Activated effector memory CD4-positive, alpha-beta T cell treated with anti-CD3 and anti-CD28 coated beads, Interleukin-2, amount 50 U/mL, for 16 hours (primary cell): Measurements from ENCODE around the gene AMPD3.

Source experiments
- DNase-seq: peaks from one replicate; pipeline ENCODE4 v3.0.0-alpha.2; 2020

The AMPD3 gene

GRCh38 chr11:10505278-10506007, 50.4 kb downstream of the AMPD3 start:
- no peak for DNase-seq

GRCh38 chr11:10506008-10506370, 50.9 kb downstream of the AMPD3 start:
- no peak for DNase-seq

GRCh38 chr11:10511181-10511621, 56.1 kb downstream of the AMPD3 start:
- DNase-seq = no peak

- DNase-seq = no peak
Measured at GRCh38 chr11:10514202-10514601, 59.1 kb downstream of the AMPD3 start.

- no peak for DNase-seq
Measured at GRCh38 chr11:10514709-10515108, 59.6 kb downstream of the AMPD3 start.

- no peak for DNase-seq
Measured at GRCh38 chr11:10515418-10515817, 60.4 kb downstream of the AMPD3 start.

- DNase-seq = no peak
Measured at GRCh38 chr11:10518123-10518522, 63.1 kb downstream of the AMPD3 start.

- DNase-seq = no peak
Measured at GRCh38 chr11:10518891-10519290, 63.8 kb downstream of the AMPD3 start.

GRCh38 chr11:10519630-10520029, 64.6 kb downstream of the AMPD3 start:
- DNase-seq = no peak

- no peak for DNase-seq
Measured at GRCh38 chr11:10520562-10520961, 65.5 kb downstream of the AMPD3 start.

GRCh38 chr11:10522276-10522675, 67.2 kb downstream of the AMPD3 start:
- no peak for DNase-seq

- DNase-seq = no peak
Measured at GRCh38 chr11:10522921-10523320, 67.9 kb downstream of the AMPD3 start.

- DNase-seq = no peak
Measured at GRCh38 chr11:10524471-10524870, 69.4 kb downstream of the AMPD3 start.

GRCh38 chr11:10526974-10527918, 72.2 kb downstream of the AMPD3 start:
- DNase-seq = no peak

GRCh38 chr11:10528121-10528520, 73.1 kb downstream of the AMPD3 start:
- DNase-seq = no peak

- DNase-seq = no peak
Measured at GRCh38 chr11:10529279-10529678, 74.2 kb downstream of the AMPD3 start.

GRCh38 chr11:10532526-10532925, 77.5 kb downstream of the AMPD3 start:
- DNase-seq = no peak

- no peak for DNase-seq
Measured at GRCh38 chr11:10533323-10533722, 78.3 kb downstream of the AMPD3 start.

GRCh38 chr11:10534316-10534715, 79.3 kb downstream of the AMPD3 start:
- no peak for DNase-seq

GRCh38 chr11:10537600-10537999, 82.5 kb downstream of the AMPD3 start:
- no peak for DNase-seq

GRCh38 chr11:10538924-10539323, 83.9 kb downstream of the AMPD3 start:
- DNase-seq = no peak

GRCh38 chr11:10539339-10539738, 84.3 kb downstream of the AMPD3 start:
- DNase-seq = no peak

GRCh38 chr11:10540546-10540914, 85.5 kb downstream of the AMPD3 start:
- no peak for DNase-seq

GRCh38 chr11:10540915-10541560, 86.0 kb downstream of the AMPD3 start, which contains the start of gene RNF141:
RNF141 (minus strand) TSS chr11:10541187; CDS start chr11:10534158, 7,029 bp downstream.
- DNase-seq = peak; percentile 98
